Neural progenitor cell (in vitro differentiated cells): ENCODE results near the gene MSI2. TPM values are rescaled to one million over a fixed set of nuclear protein-coding genes. Genes with fewer than 3 reads are reported as not detected.
A peak's percentile ranks its signal among the peaks of the same experiment; 100 is the strongest.

ENCODE experiments used
- DNase-seq: peaks from one replicate; pipeline ENCODE4 v3.0.0-alpha.2; 2016; ENCODE audit warnings: low spot score
- H2AFZ ChIP-seq: fragments of 200-600 bp; sonication (generic); replicated peaks from 2 replicates; pipeline ENCODE4 v1.6.1; 2016; ENCODE audit warnings: antibody characterized with exemption
- H3F3A ChIP-seq: fragments of 200-600 bp; sonication (generic); 2 replicates; pipeline ENCODE4 v1.6.1; 2016; ENCODE audit warnings: antibody characterized with exemption, low read depth
- H3K27ac ChIP-seq: fragments of 200-600 bp; sonication (generic); 2 replicates; pipeline ENCODE4 v1.5.1; 2016; ENCODE audit warnings: mild to moderate bottlenecking
- H3K27me3 ChIP-seq: fragments of 200-600 bp; sonication (generic); 2 replicates; pipeline ENCODE4 v1.6.1; 2016; ENCODE audit warnings: mild to moderate bottlenecking, moderate library complexity
- H3K36me3 ChIP-seq: fragments of 200-600 bp; sonication (generic); 2 replicates; pipeline ENCODE4 v1.5.1; 2016
- H3K4me1 ChIP-seq: fragments of 200-600 bp; sonication (generic); 2 replicates; pipeline ENCODE4 v1.6.1; 2016; ENCODE audit warnings: mixed run types
- H3K4me2 ChIP-seq: fragments of 200-600 bp; sonication (generic); 2 replicates; pipeline ENCODE4 v1.6.1; 2016
- H3K4me3 ChIP-seq: fragments of 200-600 bp; sonication (generic); 2 replicates; pipeline ENCODE4 v1.5.1; 2016
- H3K79me2 ChIP-seq: fragments of 200-600 bp; sonication (generic); 2 replicates; pipeline ENCODE4 v1.6.1; 2016; ENCODE audit warnings: low read depth
- H3K9ac ChIP-seq: fragments of 200-600 bp; sonication (generic); 2 replicates; pipeline ENCODE4 v1.6.1; 2016
- H3K9me3 ChIP-seq: fragments of 200-600 bp; sonication (generic); 2 replicates; pipeline ENCODE4 v1.5.1; 2016; ENCODE audit warnings: low read depth
- H4K20me1 ChIP-seq: fragments of 200-600 bp; sonication (generic); 2 replicates; pipeline ENCODE4 v1.6.1; 2016; ENCODE audit warnings: low read depth
- H3K27ac Mint-ChIP-seq: 3 replicates; pipeline ENCODE4 v1.8.0; 2021; ENCODE audit warnings: mixed read lengths
- H3K27me3 Mint-ChIP-seq: 2 replicates; pipeline ENCODE4 v1.8.0; 2022; ENCODE audit warnings: low read depth, mild to moderate bottlenecking, inconsistent platforms, moderate library complexity, mixed read lengths; ENCODE audit not compliant: insufficient read depth
- H3K36me3 Mint-ChIP-seq: 3 replicates; pipeline ENCODE4 v1.8.0; 2021; ENCODE audit warnings: mixed read lengths
- H3K4me1 Mint-ChIP-seq: 3 replicates; pipeline ENCODE4 v1.8.0; 2021; ENCODE audit warnings: mixed read lengths
- H3K4me3 Mint-ChIP-seq: 3 replicates; pipeline ENCODE4 v1.8.0; 2021; ENCODE audit warnings: mild to moderate bottlenecking, moderate library complexity, mixed read lengths
- H3K9me3 Mint-ChIP-seq: 3 replicates; pipeline ENCODE4 v1.8.0; 2020; ENCODE audit warnings: mixed read lengths
- EZH2 ChIP-seq: fragments of 200-600 bp; sonication (generic); IDR thresholded peaks from 2 replicates; pipeline ENCODE4 v1.6.1; 2017; ENCODE audit warnings: antibody characterized with exemption, mild to moderate bottlenecking, moderate library complexity
- EZH2phosphoT487 ChIP-seq: fragments of 200-600 bp; sonication (generic); IDR thresholded peaks from 2 replicates; pipeline ENCODE4 v1.6.1; 2017; ENCODE audit warnings: antibody characterized with exemption
- total RNA-seq: library from RNA; depleted of rRNA; stranded (reverse); fragments of >200 nt; gene quantifications from 2 replicates; pipeline ENCODE4 v1.2.3, GENCODE V29; 2015; ENCODE audit warnings: low replicate concordance
- TF ChIP-seq, protein P1 (sequence below): fragments of 200-600 bp; sonication (generic); IDR thresholded peaks from 2 replicates; pipeline ENCODE4 v1.5.1; 2017; ENCODE audit warnings: antibody characterized with exemption, mild to moderate bottlenecking

MSI2 gene
- total RNA-seq, 1 donor from 2014 or later, result 96.9 TPM

DNA sequence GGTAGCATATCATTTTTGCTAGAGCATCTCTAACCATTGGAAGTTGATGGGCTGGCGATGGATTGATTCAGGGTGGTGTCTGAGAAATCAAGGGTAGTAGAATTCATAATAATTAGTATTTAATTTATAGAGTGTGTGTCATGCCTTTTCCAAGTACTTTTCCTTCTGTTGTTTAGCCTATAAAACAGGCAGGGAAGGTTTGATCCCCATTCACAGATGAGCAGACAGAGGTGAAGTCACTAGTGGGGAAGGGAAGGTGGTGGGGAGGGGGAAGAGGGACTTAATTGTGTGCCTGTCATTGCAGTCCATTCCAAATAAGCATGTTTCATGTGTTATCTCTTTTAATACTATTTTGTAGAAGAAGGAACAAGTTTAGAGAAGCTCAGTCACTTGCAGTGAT, 131.3 kb downstream of the MSI2 start:
- Mint-ChIP-seq H3K4me1 (peaks cover 28% of the 10 kb centered on the region), H3K4me3 (no peak overlapping the region), H3K36me3 (peaks cover 70% of the 10 kb centered on the region), H3K27ac (no peak overlapping the region), H3K9me3 (peaks cover 52% of the 10 kb centered on the region), H3K27me3 (peaks cover 5% of the 10 kb centered on the region)
- H3K27me3 ChIP-seq, result no peaks in the 10 kb centered on the region
- H3K9ac ChIP-seq, result no peak overlapping the region
- TF ChIP-seq, protein P1, sequence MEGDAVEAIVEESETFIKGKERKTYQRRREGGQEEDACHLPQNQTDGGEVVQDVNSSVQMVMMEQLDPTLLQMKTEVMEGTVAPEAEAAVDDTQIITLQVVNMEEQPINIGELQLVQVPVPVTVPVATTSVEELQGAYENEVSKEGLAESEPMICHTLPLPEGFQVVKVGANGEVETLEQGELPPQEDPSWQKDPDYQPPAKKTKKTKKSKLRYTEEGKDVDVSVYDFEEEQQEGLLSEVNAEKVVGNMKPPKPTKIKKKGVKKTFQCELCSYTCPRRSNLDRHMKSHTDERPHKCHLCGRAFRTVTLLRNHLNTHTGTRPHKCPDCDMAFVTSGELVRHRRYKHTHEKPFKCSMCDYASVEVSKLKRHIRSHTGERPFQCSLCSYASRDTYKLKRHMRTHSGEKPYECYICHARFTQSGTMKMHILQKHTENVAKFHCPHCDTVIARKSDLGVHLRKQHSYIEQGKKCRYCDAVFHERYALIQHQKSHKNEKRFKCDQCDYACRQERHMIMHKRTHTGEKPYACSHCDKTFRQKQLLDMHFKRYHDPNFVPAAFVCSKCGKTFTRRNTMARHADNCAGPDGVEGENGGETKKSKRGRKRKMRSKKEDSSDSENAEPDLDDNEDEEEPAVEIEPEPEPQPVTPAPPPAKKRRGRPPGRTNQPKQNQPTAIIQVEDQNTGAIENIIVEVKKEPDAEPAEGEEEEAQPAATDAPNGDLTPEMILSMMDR, result no peak
- H3K36me3 ChIP-seq, result no peaks in the 10 kb centered on the region
- peaks cover 7% of the 10 kb centered on the region for H3K9me3 ChIP-seq
- no peak overlapping the region for H2AFZ ChIP-seq
- peaks cover 20% of the 10 kb centered on the region for H3K4me1 ChIP-seq
- DNase-seq, result no peak
- no peak overlapping the region for H3K4me2 ChIP-seq
- peaks cover 10% of the 10 kb centered on the region for H4K20me1 ChIP-seq
- H3F3A ChIP-seq, result peaks cover 20% of the 10 kb centered on the region
- H3K4me3 ChIP-seq, result no peak overlapping the region
- H3K79me2 ChIP-seq, result peaks cover 94% of the 10 kb centered on the region
- H3K27ac ChIP-seq, result no peak overlapping the region

DNA sequence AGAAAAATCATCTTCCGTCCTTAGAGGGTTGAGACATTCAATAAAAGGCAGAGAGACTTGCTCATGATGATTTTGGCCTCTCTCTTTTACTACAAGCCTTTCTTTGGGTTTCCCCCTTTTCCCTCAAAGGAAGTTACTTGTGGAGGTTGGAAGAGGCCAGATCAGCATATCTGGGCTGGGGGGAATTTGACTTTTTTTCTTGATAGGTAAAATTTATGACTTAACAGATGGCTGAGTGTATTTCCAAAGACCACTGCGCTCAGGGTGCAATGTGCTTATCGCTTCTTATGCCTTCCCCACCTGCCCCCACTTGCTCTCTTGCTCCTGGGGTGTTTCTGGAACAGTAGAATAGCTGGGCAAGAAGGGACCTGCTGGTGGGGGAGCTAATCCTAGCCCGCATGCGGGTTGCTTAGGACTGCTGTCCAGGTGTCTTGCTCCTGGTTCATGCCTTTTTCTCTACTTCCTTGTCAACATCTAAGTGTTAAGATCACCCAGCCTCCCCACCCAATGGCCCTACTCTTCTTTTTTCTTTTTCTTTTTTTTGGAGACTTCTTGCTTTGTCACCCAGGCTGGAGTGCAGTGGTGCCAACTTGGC, 131.9 kb downstream of the MSI2 start:
- Mint-ChIP-seq H3K27ac (no peak overlapping the region), H3K4me3 (no peak overlapping the region), H3K4me1 (peaks cover 28% of the 10 kb centered on the region), H3K9me3 (peaks cover 53% of the 10 kb centered on the region), H3K27me3 (peaks cover 5% of the 10 kb centered on the region), H3K36me3 (peaks cover 71% of the 10 kb centered on the region)
- Histone ChIP-seq H3K9ac (no peak overlapping the region), H3K4me3 (no peak overlapping the region), H3K4me1 (peaks cover 20% of the 10 kb centered on the region), H3F3A (peaks cover 20% of the 10 kb centered on the region), H2AFZ (no peak overlapping the region), H3K27me3 (no peaks in the 10 kb centered on the region), H3K27ac (no peak overlapping the region), H3K4me2 (no peak overlapping the region), H3K36me3 (no peaks in the 10 kb centered on the region), H4K20me1 (peaks cover 10% of the 10 kb centered on the region), H3K79me2 (peaks cover 97% of the 10 kb centered on the region), H3K9me3 (peaks cover 12% of the 10 kb centered on the region)
- no peak for DNase-seq
- TF ChIP-seq EZH2phosphoT487 (no peak), EZH2 (no peak)
- TF ChIP-seq, protein P1, result no peak

DNA sequence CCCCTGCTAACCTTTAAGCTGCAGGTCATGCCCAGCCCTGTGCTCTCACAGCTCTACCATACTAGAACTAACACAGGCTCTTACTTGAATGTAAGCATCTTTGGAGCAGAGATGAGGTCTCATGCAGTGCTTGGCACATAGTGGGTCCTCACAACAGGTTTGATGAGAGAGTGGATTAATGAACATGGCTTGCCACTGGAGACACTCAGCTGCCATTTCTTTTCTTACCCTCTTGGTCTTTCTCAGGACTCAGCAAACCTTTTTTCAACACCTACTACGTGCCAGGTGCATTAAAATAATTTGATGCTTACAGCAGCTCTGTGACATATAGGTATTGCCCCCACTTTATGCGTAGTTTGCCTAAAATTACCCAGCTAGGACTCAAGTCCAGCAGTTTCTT, 133.2 kb downstream of the MSI2 start:
- Histone ChIP-seq H3K9ac (no peak overlapping the region), H3K27me3 (no peaks in the 10 kb centered on the region), H3K9me3 (peaks cover 14% of the 10 kb centered on the region), H3K4me1 (peaks cover 20% of the 10 kb centered on the region), H3K4me3 (no peak overlapping the region), H2AFZ (no peak overlapping the region), H3K79me2 (peaks cover 99% of the 10 kb centered on the region), H3K4me2 (no peak overlapping the region), H4K20me1 (peaks cover 10% of the 10 kb centered on the region), H3K36me3 (no peaks in the 10 kb centered on the region), H3F3A (peaks cover 20% of the 10 kb centered on the region), H3K27ac (no peak overlapping the region)
- Mint-ChIP-seq H3K27me3 (peaks cover 5% of the 10 kb centered on the region), H3K36me3 (peaks cover 74% of the 10 kb centered on the region), H3K27ac (peak overlapping the region; percentile 77), H3K4me1 (peaks cover 24% of the 10 kb centered on the region), H3K9me3 (peaks cover 59% of the 10 kb centered on the region), H3K4me3 (no peak overlapping the region)
- DNase-seq, result no peak
- TF ChIP-seq EZH2 (no peak), EZH2phosphoT487 (no peak)

DNA sequence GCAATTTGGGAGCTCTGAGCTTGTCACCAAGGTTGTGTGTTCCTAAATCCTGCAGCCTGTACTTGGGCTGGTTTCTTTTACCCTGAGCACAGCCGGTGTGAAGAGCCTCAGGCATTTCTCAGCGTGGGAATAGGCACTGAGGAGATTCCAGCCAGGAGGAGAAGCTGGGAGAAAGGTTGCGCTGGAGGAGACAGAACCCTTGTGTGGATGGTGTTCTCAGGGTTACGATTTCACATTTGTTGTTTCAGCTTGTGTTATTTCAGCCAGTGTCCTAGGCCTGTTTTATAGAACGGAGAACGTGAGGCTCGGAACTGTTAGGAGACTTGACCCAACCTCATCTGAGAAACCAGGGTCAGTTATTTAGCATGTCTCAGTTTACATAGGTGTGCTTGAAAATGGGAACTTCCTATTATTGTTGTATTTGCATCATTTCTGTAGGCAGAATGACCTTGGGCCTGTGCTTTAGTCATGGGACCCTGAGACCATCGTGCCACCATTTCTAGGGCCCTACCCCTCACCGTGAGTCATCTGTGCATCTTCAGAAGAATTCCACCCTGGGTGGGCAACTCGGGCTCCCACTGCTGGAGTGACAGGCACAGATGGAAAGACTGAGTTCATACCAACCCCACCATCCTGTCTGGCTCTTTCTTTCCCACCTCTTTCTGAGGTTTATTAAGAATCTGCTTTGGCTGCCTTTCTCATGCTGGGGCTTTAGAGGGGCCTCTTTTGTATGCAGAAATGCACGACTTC, 134.9 kb downstream of the MSI2 start:
- TF ChIP-seq EZH2 (no peak), EZH2phosphoT487 (no peak)
- TF ChIP-seq, protein P1, result no peak
- Mint-ChIP-seq H3K27me3 (peaks cover 6% of the 10 kb centered on the region), H3K4me3 (no peak overlapping the region), H3K36me3 (peaks cover 72% of the 10 kb centered on the region), H3K27ac (peak overlapping the region; percentile 69), H3K4me1 (peaks cover 33% of the 10 kb centered on the region), H3K9me3 (peaks cover 50% of the 10 kb centered on the region)
- Histone ChIP-seq H3F3A (peaks cover 20% of the 10 kb centered on the region), H3K9me3 (peaks cover 14% of the 10 kb centered on the region), H3K4me3 (no peak overlapping the region), H3K9ac (no peak overlapping the region), H3K79me2 (peaks cover 99% of the 10 kb centered on the region), H3K27ac (peak overlapping the region; percentile 58), H3K4me2 (peak overlapping the region; percentile 49), H2AFZ (no peak overlapping the region), H3K36me3 (no peaks in the 10 kb centered on the region), H3K4me1 (peaks cover 21% of the 10 kb centered on the region), H4K20me1 (peaks cover 10% of the 10 kb centered on the region), H3K27me3 (no peaks in the 10 kb centered on the region)
- DNase-seq, result no peak
